Measurements from ENCODE around the gene DVL1. TPM values are rescaled to one million over a fixed set of nuclear protein-coding genes. Genes with fewer than 3 reads are reported as not detected.

The DVL1 gene
- total and polyA plus RNA-seq, 8 donors: 30.6 to 103 (median 50.3) TPM

DNA sequence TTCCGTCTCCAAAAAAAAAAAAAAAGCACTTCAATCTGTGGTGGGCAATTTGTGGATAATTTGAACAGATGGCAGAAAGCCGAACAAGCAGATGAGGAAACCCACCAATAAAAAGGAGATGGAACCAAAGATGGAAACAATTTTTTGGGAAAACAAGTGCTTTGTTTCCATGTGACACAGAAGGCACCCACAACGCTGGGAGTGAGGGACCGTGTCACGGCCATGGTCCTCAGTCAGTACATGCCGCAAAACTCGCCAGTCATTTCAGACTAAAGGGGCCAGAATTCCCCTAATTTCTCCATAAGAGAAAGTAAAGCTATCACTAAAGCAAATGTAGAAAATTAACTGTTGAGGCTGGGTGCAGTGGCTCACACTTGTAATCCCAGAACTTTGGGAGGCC lies 44.9 kb upstream of the DVL1 start:
- Histone ChIP-seq H3K9me3 (no peaks in the 10 kb centered on the region), H3K4me3 (no peak overlapping the region), H3K27me3 (no peaks in the 10 kb centered on the region), H3K27ac (no peak overlapping the region), H3K4me1 (peaks cover 4 to 9% (median 8%) of the 10 kb centered on the region in 3 donors), H3K36me3 (peaks cover 2 to 69% (median 49%) of the 10 kb centered on the region in 3 donors)
- no peak for FAIRE-seq
- TF ChIP-seq CTCF (IDR thresholded peaks at IDR 0.05): no peak
- intact Hi-C loops (cut with DNase I): no loop called here
- 95 to 98% methylated on average over 7 of the region's 7 CpGs for WGBS, 2 donors
- ATAC-seq: no peak
- DNase-seq: peak in 1 of 6 donors; percentile 11

DNA sequence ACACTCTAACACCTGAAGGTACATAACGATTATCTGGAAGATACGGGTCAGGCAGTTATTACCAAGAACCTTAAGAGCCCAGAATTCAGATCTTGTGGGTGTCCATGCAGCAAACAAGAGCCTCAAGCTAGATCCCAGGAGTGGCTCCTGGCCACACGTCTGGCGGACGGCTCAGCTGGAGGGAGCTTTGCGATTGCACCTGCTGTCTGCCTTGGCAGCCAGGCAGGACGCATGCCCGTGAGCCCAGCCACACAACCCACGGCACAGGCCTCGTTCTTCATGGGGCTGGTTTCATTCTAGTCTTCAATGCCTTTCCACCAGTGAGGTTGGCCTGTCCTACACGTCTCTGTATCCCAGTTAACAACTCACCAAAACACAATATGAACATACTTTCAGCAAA lies 44.2 kb upstream of the DVL1 start:
- TF ChIP-seq CTCF (IDR thresholded peaks at IDR 0.05): no peak
- Histone ChIP-seq H3K27me3 (no peaks in the 10 kb centered on the region), H3K4me3 (no peak overlapping the region), H3K9me3 (no peaks in the 10 kb centered on the region), H3K27ac (no peak overlapping the region), H3K4me1 (peaks cover 4 to 9% (median 8%) of the 10 kb centered on the region in 3 donors), H3K36me3 (peaks cover 2 to 76% (median 51%) of the 10 kb centered on the region in 3 donors)
- FAIRE-seq (no peak), ATAC-seq (no peak), DNase-seq (peak in 1 of 6 donors; percentile 43)
- intact Hi-C loops (cut with DNase I): no loop called here
- 90 to 92% methylated on average over 11 of the region's 11 CpGs for WGBS, 2 donors

DNA sequence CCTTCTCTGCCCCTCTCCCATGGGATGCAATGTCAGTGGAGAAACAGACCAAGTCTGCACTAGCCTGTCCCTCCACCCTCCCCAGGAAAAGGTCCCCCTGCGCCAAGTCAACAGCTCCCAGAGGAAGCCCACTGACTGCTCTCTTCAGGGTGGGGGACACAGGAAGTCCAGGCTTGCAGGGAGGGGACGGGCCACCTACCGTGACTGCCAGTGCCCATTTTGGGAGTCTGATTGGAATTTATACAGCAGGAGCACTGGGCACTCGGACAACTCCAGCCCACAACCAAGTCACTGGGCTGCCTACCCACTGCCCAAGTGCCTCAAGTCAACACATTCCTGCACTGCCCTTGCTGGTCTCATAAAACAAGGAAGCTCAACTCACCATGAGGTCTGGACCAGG lies 43.8 kb upstream of the DVL1 start:
- Histone ChIP-seq H3K4me1 (peaks cover 2 to 5% (median 5%) of the 10 kb centered on the region in 3 donors), H3K27me3 (no peaks in the 10 kb centered on the region), H3K27ac (no peak overlapping the region), H3K9me3 (no peaks in the 10 kb centered on the region), H3K36me3 (peaks cover 2 to 80% (median 55%) of the 10 kb centered on the region in 3 donors), H3K4me3 (no peak overlapping the region)
- DNase-seq (peak in 1 of 6 donors; percentile 24), ATAC-seq (no peak), FAIRE-seq (no peak)
- no peak for TF ChIP-seq CTCF (IDR thresholded peaks at IDR 0.05)
- intact Hi-C loops (cut with DNase I): no loop called here
- 95 to 96% methylated on average over 4 of the region's 4 CpGs for WGBS, 2 donors

- no peak for TF ChIP-seq CTCF (IDR thresholded peaks at IDR 0.05)
- WGBS, 2 donors: 90 to 91% methylated on average over 12 of the region's 12 CpGs
- intact Hi-C loops (cut with DNase I): no loop called here
- H3K27me3 ChIP-seq: no peaks in the 10 kb centered on the region
- H3K4me3 ChIP-seq: no peak overlapping the region
- peaks cover 6 to 90% (median 63%) of the 10 kb centered on the region in 3 donors for H3K36me3 ChIP-seq
- ATAC-seq (no peak), FAIRE-seq (no peak), DNase-seq (peak in 1 of 6 donors; percentile 20)
- no peak overlapping the region for H3K27ac ChIP-seq
- H3K9me3 ChIP-seq: no peaks in the 10 kb centered on the region
- no peaks in the 10 kb centered on the region for H3K4me1 ChIP-seq
Measured at GRCh38 chr1:1391225-1391624, 42.0 kb upstream of the DVL1 start.

- H3K4me1 ChIP-seq: no peaks in the 10 kb centered on the region
- H3K4me3 ChIP-seq: no peak overlapping the region
- H3K36me3 ChIP-seq: peaks cover 6 to 95% (median 68%) of the 10 kb centered on the region in 3 donors
- no peaks in the 10 kb centered on the region for H3K9me3 ChIP-seq
- no peak for ATAC-seq
- FAIRE-seq: no peak
- no peak overlapping the region for H3K27ac ChIP-seq
- WGBS, 2 donors: 88 to 90% methylated on average over 12 of the region's 12 CpGs
- peak in 1 of 6 donors; percentile 17 for DNase-seq
- TF ChIP-seq CTCF (IDR thresholded peaks at IDR 0.05): no peak
- intact Hi-C loops (cut with DNase I): no loop called here
- H3K27me3 ChIP-seq: no peaks in the 10 kb centered on the region
Measured at GRCh38 chr1:1390675-1391074, 41.5 kb upstream of the DVL1 start.
